Superior temporal gyrus (tissue), 1 donor: Measurements from ENCODE around the gene HMCN2.

Experiments
- DNase-seq: peaks from one replicate; pipeline ENCODE4 v3.0.0-alpha.2; 2016; ENCODE audit errors: extremely low spot score

The HMCN2 gene, protein sequence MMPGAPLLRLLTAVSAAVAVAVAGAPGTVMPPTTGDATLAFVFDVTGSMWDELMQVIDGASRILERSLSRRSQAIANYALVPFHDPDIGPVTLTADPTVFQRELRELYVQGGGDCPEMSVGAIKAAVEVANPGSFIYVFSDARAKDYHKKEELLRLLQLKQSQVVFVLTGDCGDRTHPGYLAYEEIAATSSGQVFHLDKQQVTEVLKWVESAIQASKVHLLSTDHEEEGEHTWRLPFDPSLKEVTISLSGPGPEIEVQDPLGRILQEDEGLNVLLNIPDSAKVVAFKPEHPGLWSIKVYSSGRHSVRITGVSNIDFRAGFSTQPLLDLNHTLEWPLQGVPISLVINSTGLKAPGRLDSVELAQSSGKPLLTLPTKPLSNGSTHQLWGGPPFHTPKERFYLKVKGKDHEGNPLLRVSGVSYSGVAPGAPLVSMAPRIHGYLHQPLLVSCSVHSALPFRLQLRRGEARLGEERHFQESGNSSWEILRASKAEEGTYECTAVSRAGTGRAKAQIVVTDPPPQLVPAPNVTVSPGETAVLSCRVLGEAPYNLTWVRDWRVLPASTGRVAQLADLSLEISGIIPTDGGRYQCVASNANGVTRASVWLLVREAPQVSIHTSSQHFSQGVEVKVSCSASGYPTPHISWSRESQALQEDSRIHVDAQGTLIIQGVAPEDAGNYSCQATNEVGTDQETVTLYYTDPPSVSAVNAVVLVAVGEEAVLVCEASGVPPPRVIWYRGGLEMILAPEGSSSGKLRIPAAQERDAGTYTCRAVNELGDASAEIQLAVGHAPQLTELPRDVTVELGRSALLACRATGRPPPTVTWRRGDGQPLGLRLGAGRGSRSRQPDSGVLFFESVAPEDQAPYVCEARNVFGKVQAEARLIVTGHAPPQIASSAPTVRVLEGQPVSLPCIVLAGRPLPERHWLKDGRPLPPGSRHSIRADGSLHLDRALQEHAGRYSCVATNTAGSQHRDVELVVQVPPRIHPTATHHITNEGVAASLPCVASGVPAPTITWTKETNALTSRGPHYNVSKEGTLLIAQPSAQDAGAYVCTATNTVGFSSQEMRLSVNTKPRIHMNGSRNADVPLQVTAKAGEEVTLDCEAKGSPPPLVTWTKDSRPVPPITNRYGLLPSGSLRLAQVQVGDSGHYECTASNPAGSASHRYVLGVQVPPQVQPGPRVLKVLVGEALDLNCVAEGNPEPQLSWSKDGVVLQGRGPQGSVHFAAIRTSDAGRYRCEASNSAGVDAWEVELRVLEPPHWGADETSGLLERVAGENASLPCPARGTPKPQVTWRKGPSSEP (N-terminal part only)

DNA sequence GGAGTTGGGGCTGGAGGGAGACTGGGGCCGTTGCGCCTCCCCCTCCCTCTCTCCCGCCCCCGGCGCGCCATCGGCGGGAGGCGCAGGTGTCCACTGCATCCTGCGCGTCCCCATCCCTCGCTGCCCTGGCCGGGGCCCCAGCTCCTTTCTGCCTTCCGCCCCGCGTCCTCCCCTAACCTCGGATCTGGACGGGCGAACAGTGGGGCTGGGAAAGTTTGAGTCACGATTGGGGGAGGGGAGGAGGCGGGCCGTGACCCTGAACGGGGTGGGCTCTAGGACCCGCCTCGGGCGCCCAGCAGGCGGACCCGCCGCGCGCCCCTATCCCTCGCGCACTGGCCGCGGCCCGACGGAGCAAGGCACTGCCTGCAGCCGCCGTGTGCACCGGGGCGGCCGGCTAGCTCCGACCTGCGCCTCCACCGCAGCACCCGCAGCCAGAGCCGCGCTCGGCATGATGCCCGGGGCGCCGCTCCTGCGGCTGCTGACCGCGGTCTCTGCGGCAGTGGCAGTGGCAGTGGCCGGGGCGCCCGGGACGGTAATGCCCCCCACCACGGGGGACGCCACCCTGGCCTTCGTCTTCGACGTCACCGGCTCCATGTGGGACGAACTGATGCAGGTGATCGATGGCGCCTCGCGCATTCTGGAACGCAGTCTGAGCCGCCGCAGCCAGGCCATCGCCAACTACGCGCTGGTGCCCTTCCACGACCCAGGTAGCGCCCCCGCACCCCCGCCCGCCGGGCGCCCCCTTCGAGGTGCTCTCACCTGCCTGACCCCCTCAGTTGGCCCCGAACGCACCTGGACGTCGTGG lies at the start of gene HMCN2:
HMCN2 (plus strand) TSS at position 330 of the 805 bp plus-strand sequence; CDS start at position 449, 119 bp downstream.
- no peak for DNase-seq

GRCh38 chr9:130217838-130218237 lies 47.7 kb upstream of the HMCN2 start:
- no peak for DNase-seq

- DNase-seq = no peak
These were observed 45.9 kb upstream of the HMCN2 start for GRCh38 chr9:130219661-130220096.

GRCh38 chr9:130220352-130220751 lies 45.2 kb upstream of the HMCN2 start:
- DNase-seq = no peak

GRCh38 chr9:130222833-130223232 lies 42.7 kb upstream of the HMCN2 start:
- DNase-seq = no peak

GRCh38 chr9:130225071-130225470 lies 40.5 kb upstream of the HMCN2 start:
- DNase-seq = no peak

DNA sequence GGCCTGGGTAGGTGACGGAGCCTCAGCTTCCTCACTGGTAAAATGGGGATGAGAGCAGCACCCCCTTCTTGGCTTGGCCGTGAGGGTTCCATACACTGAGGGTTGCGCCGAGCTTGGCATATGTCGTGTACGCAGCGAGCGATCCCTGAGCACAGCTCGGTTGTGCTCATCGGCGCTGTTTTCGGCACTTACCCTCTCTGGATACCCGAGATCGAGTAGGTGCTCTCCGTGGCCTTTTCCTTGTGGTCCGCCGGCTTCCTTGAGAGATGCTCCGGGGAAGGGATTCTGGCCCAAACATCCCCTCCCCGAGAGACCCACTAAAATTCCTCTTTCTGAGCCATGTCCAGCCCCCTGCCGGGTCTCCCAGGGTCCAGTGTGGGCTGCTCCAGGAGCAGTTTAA lies 40.0 kb upstream of the HMCN2 start:
- no peak for DNase-seq

- no peak for DNase-seq
These were observed 39.4 kb upstream of the HMCN2 start for GRCh38 chr9:130226112-130226511.

DNA sequence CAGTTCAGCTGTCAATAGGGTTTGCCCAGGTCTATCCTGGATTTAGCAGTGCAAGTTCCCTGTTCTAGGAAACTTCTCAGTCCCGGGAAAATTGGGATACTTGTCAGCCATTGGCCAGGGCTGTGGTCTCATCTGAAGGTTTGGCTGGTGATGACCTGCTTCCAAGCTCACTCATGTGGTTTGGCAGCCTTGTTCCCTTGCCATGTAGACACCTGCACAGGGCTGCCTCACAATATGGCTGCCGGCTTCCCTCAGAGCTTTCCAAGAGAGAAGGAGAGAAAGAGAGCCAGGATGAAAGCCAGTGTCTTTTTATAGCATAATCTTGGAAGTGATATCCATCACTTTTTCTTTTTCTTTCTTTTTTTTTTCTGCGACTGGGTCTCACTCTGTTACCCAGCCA lies 37.7 kb upstream of the HMCN2 start:
- no peak for DNase-seq

- no peak for DNase-seq
These were observed 35.8 kb upstream of the HMCN2 start for GRCh38 chr9:130229759-130230158.

GRCh38 chr9:130230631-130231030 lies 34.9 kb upstream of the HMCN2 start:
- DNase-seq = no peak

- no peak for DNase-seq
These were observed 32.5 kb upstream of the HMCN2 start for GRCh38 chr9:130232899-130233586.

DNA sequence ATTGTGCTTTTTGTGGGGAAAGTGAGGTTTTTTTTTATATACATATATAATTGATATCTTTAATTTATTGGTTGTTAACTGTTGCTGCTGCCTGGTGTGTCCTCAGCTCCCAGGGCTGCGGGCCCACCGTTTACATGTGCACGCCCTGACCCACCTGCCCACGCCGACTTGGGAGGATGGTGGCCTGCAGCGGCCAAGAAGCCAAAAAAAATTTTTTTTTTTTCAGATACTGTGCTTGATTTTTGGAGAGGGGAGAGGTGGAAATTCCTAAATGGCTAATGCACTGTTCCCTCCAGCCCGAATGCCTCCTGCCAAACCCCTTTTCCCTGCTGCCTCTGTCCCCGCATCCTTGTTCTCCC lies 32.0 kb upstream of the HMCN2 start:
- DNase-seq = no peak

DNA sequence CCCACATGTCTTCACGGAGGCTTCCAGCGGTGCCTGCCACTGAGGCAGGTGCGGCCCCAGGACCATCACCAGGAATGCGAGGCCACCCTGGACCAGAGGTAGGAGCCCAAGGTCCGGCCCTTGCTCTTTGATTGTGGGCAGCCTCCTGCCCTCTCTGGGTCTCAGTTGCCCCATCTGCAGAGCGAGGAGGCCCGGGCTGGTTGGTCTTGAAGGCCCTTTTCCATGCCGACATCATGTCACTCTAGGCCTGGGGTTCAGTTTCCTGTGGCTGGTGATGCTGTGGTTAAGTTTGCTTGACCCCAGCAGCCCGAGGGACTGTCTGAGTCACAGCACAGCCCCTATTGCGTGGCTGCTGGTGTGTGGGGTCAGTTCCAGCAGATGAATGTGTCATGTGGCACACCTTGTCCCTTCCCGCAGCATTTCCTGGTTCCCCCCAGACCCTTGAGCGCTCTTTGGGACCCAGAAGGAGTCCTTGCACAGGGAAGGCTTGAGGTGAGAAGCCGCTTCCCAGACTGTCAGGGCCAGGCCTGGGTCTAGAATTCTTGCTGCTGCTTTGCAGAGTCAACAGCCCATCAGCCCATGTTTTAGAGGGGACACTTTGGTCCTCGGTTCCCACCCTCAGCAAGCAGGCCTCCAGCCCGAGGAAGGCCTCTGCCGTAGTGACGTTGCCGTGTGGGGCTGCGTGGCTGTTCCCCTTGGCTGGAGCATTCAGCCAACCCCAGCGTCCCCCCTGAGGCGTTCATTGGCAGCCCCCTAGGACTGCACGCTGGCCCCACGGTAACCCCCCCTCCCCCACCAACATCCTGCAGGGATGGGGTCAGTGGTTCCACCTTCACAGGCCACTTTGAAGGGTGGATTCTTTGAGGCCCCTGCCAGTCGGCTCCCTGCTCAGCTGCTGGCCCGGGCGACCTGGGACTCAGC lies 31.0 kb upstream of the HMCN2 start:
- no peak for DNase-seq

GRCh38 chr9:130235558-130236435 lies 29.8 kb upstream of the HMCN2 start:
- DNase-seq = peak; percentile 84

GRCh38 chr9:130236436-130236985 lies 29.0 kb upstream of the HMCN2 start:
- DNase-seq = no peak

GRCh38 chr9:130237076-130237475 lies 28.5 kb upstream of the HMCN2 start:
- DNase-seq = no peak
